ENCODE results near the gene FBXO44.

GRCh38 chr1:11670747-11671146, 16.1 kb downstream of the FBXO44 start:
- no peak for TF ChIP-seq POLR2AphosphoS5 (IDR thresholded peaks at IDR 0.05)
- no peak for TF ChIP-seq EP300 (conservative IDR thresholded peaks at IDR 0.05; ENCODE audit: poor library complexity, severe bottlenecking)
- TF ChIP-seq, protein P1, sequence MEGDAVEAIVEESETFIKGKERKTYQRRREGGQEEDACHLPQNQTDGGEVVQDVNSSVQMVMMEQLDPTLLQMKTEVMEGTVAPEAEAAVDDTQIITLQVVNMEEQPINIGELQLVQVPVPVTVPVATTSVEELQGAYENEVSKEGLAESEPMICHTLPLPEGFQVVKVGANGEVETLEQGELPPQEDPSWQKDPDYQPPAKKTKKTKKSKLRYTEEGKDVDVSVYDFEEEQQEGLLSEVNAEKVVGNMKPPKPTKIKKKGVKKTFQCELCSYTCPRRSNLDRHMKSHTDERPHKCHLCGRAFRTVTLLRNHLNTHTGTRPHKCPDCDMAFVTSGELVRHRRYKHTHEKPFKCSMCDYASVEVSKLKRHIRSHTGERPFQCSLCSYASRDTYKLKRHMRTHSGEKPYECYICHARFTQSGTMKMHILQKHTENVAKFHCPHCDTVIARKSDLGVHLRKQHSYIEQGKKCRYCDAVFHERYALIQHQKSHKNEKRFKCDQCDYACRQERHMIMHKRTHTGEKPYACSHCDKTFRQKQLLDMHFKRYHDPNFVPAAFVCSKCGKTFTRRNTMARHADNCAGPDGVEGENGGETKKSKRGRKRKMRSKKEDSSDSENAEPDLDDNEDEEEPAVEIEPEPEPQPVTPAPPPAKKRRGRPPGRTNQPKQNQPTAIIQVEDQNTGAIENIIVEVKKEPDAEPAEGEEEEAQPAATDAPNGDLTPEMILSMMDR (IDR thresholded peaks at IDR 0.05; ENCODE audit: poor library complexity, severe bottlenecking) = no peak
- no peak for TF ChIP-seq TAF1 (IDR thresholded peaks at IDR 0.05; ENCODE audit: low read depth)
- no peak for TF ChIP-seq EZH2 (IDR thresholded peaks at IDR 0.05; ENCODE audit: borderline replicate concordance, insufficient read depth, low read length, poor library complexity, severe bottlenecking)
- TF ChIP-seq RAD21 (conservative IDR thresholded peaks at IDR 0.05) = no peak
- TF ChIP-seq, protein P2, sequence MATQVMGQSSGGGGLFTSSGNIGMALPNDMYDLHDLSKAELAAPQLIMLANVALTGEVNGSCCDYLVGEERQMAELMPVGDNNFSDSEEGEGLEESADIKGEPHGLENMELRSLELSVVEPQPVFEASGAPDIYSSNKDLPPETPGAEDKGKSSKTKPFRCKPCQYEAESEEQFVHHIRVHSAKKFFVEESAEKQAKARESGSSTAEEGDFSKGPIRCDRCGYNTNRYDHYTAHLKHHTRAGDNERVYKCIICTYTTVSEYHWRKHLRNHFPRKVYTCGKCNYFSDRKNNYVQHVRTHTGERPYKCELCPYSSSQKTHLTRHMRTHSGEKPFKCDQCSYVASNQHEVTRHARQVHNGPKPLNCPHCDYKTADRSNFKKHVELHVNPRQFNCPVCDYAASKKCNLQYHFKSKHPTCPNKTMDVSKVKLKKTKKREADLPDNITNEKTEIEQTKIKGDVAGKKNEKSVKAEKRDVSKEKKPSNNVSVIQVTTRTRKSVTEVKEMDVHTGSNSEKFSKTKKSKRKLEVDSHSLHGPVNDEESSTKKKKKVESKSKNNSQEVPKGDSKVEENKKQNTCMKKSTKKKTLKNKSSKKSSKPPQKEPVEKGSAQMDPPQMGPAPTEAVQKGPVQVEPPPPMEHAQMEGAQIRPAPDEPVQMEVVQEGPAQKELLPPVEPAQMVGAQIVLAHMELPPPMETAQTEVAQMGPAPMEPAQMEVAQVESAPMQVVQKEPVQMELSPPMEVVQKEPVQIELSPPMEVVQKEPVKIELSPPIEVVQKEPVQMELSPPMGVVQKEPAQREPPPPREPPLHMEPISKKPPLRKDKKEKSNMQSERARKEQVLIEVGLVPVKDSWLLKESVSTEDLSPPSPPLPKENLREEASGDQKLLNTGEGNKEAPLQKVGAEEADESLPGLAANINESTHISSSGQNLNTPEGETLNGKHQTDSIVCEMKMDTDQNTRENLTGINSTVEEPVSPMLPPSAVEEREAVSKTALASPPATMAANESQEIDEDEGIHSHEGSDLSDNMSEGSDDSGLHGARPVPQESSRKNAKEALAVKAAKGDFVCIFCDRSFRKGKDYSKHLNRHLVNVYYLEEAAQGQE (IDR thresholded peaks at IDR 0.05; ENCODE audit: borderline replicate concordance) = no peak
- TF ChIP-seq SMC3 (conservative IDR thresholded peaks at IDR 0.05; ENCODE audit: poor library complexity) = no peak
- TF ChIP-seq MXI1 (conservative IDR thresholded peaks at IDR 0.05; ENCODE audit: poor library complexity, severe bottlenecking) = no peak
